SU-DHL-6 (cell line): ENCODE data around the gene GRIK4.

Experiments
- H2AFZ ChIP-seq: fragments of 200-600 bp; sonication (generic); 2 replicates; pipeline ENCODE4 v1.6.1; 2014; ENCODE audit warnings: low read depth, mild to moderate bottlenecking, moderate library complexity, mixed read lengths, antibody characterized with exemption, low read length; ENCODE audit not compliant: severe bottlenecking
- H3F3A ChIP-seq: fragments of 200-600 bp; shearing (Covaris generic); 2 replicates; pipeline ENCODE4 v1.6.0; 2016; ENCODE audit warnings: antibody characterized with exemption, mild to moderate bottlenecking; ENCODE audit not compliant: insufficient read depth
- H3K27ac ChIP-seq: fragments of 200-600 bp; sonication (generic); 2 replicates; pipeline ENCODE4 v1.5.1; 2016; ENCODE audit warnings: low read depth, mild to moderate bottlenecking, low read length, moderate library complexity, mixed read lengths
- H3K27me3 ChIP-seq: fragments of 200-600 bp; sonication (generic), shearing (Covaris generic); 2 replicates; pipeline ENCODE4 v1.6.0; 2014; ENCODE audit warnings: mild to moderate bottlenecking, low read length
- H3K36me3 ChIP-seq: fragments of 200-600 bp; sonication (generic); 2 replicates; pipeline ENCODE4 v1.6.1; 2014; ENCODE audit warnings: mild to moderate bottlenecking, low read length, mixed read lengths
- H3K4me2 ChIP-seq: fragments of 300-600, 200-600 bp; shearing (Covaris generic), sonication (generic); 2 replicates; pipeline ENCODE4 v1.6.0; 2014; ENCODE audit warnings: low read length, low read depth, mild to moderate bottlenecking; ENCODE audit not compliant: poor library complexity, severe bottlenecking
- H3K4me3 ChIP-seq: fragments of 200-600 bp; sonication (generic); 2 replicates; pipeline ENCODE4 v1.5.1; 2014; ENCODE audit warnings: antibody characterized with exemption, low read length, mild to moderate bottlenecking, mixed read lengths; ENCODE audit not compliant: insufficient read depth, poor library complexity, severe bottlenecking
- H3K79me2 ChIP-seq: fragments of 200-600 bp; sonication (generic); 2 replicates; pipeline ENCODE4 v1.6.1; 2014; ENCODE audit warnings: mild to moderate bottlenecking, low read length, moderate library complexity; ENCODE audit not compliant: insufficient read depth
- H3K9ac ChIP-seq: fragments of 200-600 bp; sonication (generic); 2 replicates; pipeline ENCODE4 v1.7.0; 2014; ENCODE audit warnings: mild to moderate bottlenecking, low read length
- H3K9me2 ChIP-seq: fragments of 200-600 bp; sonication (generic); replicated peaks from 2 replicates; pipeline ENCODE4 v1.6.1; 2014; ENCODE audit warnings: low read length; ENCODE audit not compliant: insufficient read depth
- H3K9me3 ChIP-seq: fragments of 200-600 bp; sonication (generic); 2 replicates; pipeline ENCODE4 v1.6.1; 2014; ENCODE audit warnings: low read length, mixed read lengths; ENCODE audit not compliant: insufficient read depth
- H4K20me1 ChIP-seq: fragments of 200-600 bp; sonication (generic); 2 replicates; pipeline ENCODE4 v1.6.1; 2014; ENCODE audit warnings: low read depth, mild to moderate bottlenecking, antibody characterized with exemption, low read length, moderate library complexity, mixed read lengths
- CTCF ChIP-seq: fragments of 200-600 bp; sonication (generic); IDR thresholded peaks from one replicate; pipeline ENCODE4 v1.5.1; 2017; ENCODE audit warnings: antibody characterized with exemption, mild to moderate bottlenecking, low read length, moderate library complexity; ENCODE audit not compliant: insufficient read depth, poor library complexity, severe bottlenecking
- EZH2phosphoT487 ChIP-seq: fragments of 200-600 bp; sonication (generic), shearing (Covaris generic); conservative IDR thresholded peaks from 2 replicates; pipeline ENCODE4 v1.6.1; 2018; ENCODE audit warnings: mild to moderate bottlenecking, antibody characterized with exemption, low read length, moderate library complexity, mixed read lengths

GRIK4 gene

GRCh38 chr11:120681434-120682331 is 170.1 kb downstream of the GRIK4 start:
- H3K27me3 ChIP-seq: no peaks in the 10 kb centered on the region
- H2AFZ ChIP-seq: no peak overlapping the region
- TF ChIP-seq EZH2phosphoT487: no peak
- no peak for TF ChIP-seq CTCF

GRCh38 chr11:120682332-120682649 is 170.7 kb downstream of the GRIK4 start:
- Histone ChIP-seq H4K20me1 (no peaks in the 10 kb centered on the region), H3K27ac (no peak overlapping the region), H2AFZ (no peak overlapping the region), H3K9me3 (no peaks in the 10 kb centered on the region), H3K9ac (no peak overlapping the region), H3K4me2 (no peak overlapping the region), H3K4me3 (no peak overlapping the region), H3K79me2 (no peaks in the 10 kb centered on the region), H3K36me3 (no peaks in the 10 kb centered on the region), H3K27me3 (no peaks in the 10 kb centered on the region), H3F3A (no peaks in the 10 kb centered on the region), H3K9me2 (no peaks in the 10 kb centered on the region)
- TF ChIP-seq CTCF (no peak), EZH2phosphoT487 (no peak)

More at GRCh38 chr11:120681434-120682331, 170.1 kb downstream of the GRIK4 start:
- Histone ChIP-seq H3K4me3 (no peak overlapping the region), H3K9me2 (no peaks in the 10 kb centered on the region), H3K79me2 (no peaks in the 10 kb centered on the region), H3K27ac (no peak overlapping the region), H3K36me3 (no peaks in the 10 kb centered on the region), H4K20me1 (no peaks in the 10 kb centered on the region), H3K9me3 (no peaks in the 10 kb centered on the region), H3K9ac (no peak overlapping the region), H3K4me2 (no peak overlapping the region), H3F3A (no peaks in the 10 kb centered on the region)

- Histone ChIP-seq H2AFZ (no peak overlapping the region), H3K9ac (no peak overlapping the region), H3K9me2 (no peaks in the 10 kb centered on the region), H3K4me3 (no peak overlapping the region), H3K9me3 (no peaks in the 10 kb centered on the region), H3K27me3 (no peaks in the 10 kb centered on the region), H3F3A (no peaks in the 10 kb centered on the region), H3K4me2 (no peak overlapping the region), H3K27ac (no peak overlapping the region), H3K36me3 (no peaks in the 10 kb centered on the region), H3K79me2 (no peaks in the 10 kb centered on the region), H4K20me1 (no peaks in the 10 kb centered on the region)
- TF ChIP-seq EZH2phosphoT487 (no peak), CTCF (no peak)
These were observed 171.3 kb downstream of the GRIK4 start for GRCh38 chr11:120682866-120683265.
